Ureter (tissue), 1 donor: ENCODE data around the gene RUVBL2. TPM values are rescaled to one million over a fixed set of nuclear protein-coding genes. Genes with fewer than 3 reads are reported as not detected.

Experiments used
- DNase-seq: peaks from one replicate; pipeline ENCODE4 v3.0.0-alpha.2; 2020; ENCODE audit warnings: low spot score
- total RNA-seq: library from RNA; stranded (reverse); gene quantifications from one replicate; pipeline ENCODE4 v1.2.4, GENCODE V29; 2023
- donor health status: DM: yes; HTN: yes; CAD: no.

RUVBL2 gene
- 66.7 TPM for total RNA-seq

DNA sequence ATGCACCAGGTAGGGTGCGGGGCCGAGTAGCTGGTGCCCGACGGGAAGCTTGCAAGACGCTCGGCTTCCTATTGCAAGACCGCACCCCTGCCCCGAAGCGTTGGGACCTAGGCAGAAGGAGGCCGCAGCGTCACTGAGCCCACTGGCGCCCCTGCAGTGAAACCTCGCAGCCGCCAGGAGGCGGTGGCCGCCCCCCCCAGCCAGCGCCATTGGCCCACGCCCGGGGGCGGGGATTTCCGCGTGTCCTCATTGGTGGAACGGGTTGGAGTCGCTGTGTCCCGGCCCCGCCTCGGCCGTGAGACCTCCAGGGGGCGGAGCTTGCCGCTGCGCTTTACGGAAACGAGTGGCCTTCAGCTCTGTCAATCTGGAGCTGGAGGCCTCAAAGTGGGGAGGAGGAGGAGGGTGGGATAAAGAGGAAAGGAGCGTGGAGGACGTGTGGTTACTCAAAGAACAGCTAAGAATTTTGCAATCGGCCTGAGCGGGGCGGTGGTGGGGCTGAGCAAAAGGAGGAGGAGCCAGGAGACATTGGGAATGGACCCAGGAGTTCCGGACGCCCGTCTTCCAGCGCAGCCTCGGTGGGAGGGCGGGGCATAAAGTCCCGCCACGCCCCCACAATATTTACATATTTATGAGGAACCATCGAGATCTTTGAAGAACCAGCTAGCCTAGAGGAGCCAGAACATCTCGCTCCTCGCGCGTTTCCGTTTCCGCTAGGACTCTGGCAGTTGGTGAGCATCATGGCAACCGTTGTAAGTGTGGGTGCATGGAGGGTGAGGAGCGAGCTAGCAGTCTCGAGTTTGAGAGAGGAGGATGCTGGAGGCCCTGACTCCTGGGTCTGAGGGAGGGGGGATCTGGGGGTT, at the start of gene RUVBL2, which contains the start of gene GYS1:
Gene RUVBL2, plus strand, starts transcription at position 713 of the 860 bp plus-strand sequence. Its CDS starts 25 bp downstream, at position 738.
Gene GYS1, minus strand, starts transcription at position 135 of the 860 bp plus-strand sequence. CDS start 197 bp downstream, outside the sequence.
- peak; percentile 99 for DNase-seq

- DNase-seq: no peak
These were observed 48.3 kb upstream of the RUVBL2 start for GRCh38 chr19:48945415-48945814.

DNA sequence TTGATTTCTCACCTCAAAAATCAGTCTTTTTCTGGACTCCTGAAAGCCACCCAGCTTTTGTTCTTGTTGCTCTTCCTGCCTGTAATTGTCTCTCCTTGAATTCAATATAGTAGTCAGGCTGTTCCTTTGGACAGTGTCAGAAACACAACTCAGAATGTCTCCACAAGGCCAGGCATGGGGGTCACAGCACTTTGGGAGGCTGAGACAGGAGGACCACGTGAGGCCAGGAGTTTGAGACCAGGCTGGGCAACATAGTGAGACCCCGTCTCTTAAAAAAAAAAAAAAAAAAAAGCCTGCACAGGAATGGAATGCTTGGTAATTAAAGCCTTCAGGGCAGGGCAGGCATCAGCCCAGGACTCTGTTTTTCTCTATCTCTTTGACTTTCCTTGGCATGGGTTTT, 47.9 kb upstream of the RUVBL2 start:
- no peak for DNase-seq

GRCh38 chr19:48946463-48947257, 47.0 kb upstream of the RUVBL2 start:
- DNase-seq: no peak

DNA sequence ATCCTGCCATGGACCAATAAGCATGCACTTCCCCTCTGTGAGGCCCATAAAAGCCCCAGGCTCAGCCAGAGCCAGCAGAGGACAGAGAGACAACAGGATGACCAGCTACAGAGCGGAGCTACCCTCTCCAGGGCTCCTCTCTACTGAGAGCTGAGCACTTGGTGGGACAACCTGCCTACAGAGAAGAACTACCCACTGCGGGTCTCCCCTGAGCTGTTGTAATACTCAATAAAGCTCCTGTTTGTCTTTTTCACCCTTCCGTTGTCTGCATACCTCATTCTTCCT, 46.5 kb upstream of the RUVBL2 start:
- DNase-seq: no peak

DNA sequence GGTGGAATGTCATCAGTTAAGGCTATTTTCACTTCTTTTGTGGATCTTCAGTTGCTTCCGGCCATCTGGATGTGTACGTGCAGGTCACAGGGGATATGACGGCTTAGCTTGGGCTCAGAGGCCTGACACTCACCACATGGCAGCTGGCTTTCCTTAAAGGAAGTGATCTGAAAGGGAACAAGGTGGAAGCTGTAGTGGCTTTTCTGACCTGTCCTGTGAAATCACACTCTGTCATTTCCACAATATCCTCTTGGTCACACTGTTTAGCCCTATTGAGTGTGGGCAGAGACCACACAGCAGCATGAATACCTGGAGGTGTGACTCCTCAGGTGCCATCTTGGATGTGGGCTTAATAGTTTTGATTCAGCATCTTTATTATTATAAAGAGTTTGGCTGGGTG, 43.5 kb upstream of the RUVBL2 start:
- DNase-seq: no peak

DNA sequence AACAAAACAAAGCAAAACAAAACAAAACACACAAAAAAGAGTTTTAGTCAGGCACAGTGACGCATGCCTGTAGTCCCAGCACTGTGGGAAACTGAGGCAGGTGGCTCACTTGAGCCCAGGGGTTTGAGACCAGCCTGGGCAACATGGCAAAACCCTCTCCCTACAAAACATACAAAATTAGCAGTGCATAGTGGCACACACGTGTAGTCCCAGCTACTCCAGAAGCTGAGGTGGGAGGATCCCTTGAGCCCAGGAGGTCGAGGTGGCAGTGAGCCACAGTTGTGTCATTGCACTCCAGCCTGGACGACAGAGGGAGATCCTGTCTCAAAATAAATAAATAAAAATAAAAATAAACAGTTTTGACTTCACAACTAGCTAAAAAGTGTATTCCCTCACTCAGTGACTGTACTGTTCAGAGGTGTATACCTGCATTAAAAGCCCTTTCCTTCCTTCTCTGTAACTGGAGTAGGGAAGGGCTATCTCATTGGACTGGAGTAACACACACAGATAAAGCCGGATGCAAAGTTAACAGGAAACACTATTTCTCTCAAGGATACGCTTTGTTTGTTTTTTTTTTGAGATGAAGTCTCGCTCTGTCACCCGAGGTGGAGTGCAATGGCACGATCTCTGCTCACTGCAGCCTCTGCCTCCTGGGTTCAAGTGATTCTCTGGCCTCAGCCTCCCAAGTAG, 42.7 kb upstream of the RUVBL2 start:
- no peak for DNase-seq

GRCh38 chr19:48953141-48953540, 40.5 kb upstream of the RUVBL2 start:
- DNase-seq: no peak

DNA sequence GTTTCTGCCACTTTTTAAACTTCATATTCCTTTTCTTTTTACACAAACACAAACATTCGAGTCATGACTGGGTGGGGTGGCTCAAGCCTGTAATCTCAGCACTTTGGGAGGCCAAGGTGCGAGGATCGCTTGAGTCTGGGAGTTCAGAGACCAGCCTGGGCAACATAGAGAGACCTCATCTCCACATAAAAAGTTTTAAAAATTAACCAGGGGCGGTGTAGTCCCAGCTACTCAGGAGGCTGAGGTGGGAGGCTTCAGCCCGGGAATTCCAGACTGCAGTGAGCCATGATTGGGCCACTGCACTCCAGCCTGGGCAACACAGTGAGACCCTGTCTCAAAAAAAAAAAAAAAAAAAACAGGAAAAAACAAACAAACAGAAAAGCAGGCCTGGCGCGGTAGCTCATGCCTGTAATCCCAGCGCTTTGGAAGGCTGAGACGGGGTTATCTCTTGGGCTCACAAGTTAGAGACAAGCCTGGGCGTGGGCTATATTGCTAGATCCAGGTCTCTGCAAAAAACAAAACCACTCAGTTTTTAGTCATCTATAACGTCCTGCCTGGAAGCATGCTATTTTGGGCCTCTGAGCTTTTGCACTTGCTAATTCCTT, 39.6 kb upstream of the RUVBL2 start:
- DNase-seq: no peak

- peak; percentile 97 for DNase-seq
These were observed 38.9 kb upstream of the RUVBL2 start, which contains the start of gene BAX for GRCh38 chr19:48954595-48955307. Gene BAX, plus strand, starts transcription at chr19:48954875. Its CDS starts 54 bp downstream, at chr19:48954929.

DNA sequence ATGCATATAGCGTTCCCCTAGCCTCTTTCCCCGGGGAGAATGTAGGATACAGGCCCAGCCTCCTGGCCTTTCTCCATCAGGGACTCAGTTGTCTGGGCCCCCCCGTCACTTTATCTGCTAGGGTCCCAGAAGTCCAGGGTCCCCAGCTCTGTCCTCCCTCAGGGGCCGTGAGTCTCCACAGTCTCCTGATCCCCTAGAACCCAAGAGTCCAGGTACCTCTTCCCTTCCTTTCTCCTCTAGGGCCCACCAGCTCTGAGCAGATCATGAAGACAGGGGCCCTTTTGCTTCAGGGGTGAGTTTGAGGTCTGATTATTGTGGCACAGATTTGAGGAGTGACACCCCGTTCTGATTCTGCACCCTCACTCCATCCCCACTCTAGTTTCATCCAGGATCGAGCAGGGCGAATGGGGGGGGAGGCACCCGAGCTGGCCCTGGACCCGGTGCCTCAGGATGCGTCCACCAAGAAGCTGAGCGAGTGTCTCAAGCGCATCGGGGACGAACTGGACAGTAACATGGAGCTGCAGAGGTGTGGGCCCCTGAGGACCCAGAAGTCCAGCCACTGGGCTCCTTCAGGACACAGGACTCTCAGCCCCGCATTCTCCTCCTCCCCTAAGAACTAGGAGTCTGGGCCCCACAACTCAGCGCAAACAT, 38.3 kb upstream of the RUVBL2 start:
- DNase-seq: no peak

DNA sequence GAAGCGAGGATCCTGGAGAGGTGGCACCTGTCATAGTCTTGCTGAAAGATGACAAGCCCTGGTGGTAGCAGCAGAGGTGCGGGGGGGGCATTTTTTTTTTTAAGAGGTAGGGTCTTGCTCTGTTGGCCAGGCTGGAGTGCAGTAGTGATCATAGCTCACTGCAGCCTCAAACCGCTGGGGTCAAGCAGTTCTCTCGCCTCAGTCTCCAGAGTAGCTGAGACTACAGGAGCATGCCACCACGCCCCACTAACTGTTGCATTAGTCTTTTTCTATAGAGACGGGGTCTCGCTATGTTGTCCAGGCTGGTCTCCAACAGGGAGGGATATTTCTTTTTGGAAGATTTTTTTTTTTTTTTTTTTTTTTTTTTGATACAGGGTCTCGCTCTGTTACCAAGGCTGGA, 35.7 kb upstream of the RUVBL2 start:
- DNase-seq: no peak

DNA sequence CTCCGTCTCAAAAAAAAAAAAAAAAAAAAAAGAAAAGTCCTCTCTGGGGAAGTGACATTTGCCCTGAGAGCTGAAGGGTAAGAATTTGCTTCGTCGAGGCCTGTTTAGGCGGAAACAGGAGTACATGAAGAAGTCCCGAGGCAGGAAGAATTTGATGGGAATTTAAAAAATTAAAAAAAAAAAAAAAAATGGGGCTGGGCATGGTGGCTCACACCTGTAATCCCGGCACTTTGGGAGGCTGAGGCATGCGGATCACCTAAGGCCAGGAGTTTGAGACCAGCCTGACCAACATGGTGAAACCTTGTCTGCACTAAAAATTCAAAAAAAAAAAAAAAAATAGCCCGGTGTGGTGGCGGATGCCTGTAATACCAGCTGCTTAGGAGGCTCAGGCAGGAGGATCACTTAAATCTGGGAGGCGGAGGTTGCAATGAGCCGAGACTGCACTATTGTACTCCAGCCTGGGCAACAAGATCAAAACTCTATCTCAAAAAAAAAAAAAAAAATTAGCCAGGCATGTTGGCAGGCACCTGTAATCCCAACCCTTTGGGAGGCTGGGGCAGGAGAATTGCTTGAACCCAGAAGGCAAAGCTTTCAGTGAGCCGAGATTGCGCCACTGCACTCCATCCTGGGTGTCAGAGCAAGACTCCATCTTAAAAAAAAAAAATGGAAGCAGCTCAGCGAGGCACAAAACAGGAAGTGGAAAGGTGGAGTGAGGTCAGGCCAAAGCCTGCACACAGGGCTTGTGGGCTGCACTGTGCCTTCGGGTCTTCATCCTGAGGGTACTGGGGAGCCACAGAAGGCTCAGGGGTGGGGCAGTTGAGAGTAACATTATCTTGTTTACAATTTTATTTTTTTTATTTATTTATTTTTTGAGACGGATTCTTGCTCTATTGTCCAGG, 34.1 kb upstream of the RUVBL2 start:
- DNase-seq: no peak

- DNase-seq: no peak
These were observed 32.5 kb upstream of the RUVBL2 start for GRCh38 chr19:48961051-48961649.

DNA sequence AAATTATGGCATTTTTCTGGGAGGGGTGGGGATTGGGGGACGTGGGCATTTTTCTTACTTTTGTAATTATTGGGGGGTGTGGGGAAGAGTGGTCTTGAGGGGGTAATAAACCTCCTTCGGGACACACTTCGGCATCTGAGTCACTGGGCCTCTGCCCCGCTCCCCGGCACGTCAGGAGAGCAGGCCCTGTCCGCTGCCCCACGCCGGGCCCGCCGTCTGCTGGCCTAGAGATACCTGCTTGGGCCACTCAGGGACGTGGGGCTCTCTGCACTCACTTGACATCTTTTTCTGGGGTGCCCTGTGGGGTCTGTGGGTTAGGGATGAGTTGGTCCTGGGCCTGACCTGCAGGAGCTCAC, 32.0 kb upstream of the RUVBL2 start:
- no peak for DNase-seq

GRCh38 chr19:48962029-48962848, 31.4 kb upstream of the RUVBL2 start:
- peak; percentile 80 for DNase-seq

DNA sequence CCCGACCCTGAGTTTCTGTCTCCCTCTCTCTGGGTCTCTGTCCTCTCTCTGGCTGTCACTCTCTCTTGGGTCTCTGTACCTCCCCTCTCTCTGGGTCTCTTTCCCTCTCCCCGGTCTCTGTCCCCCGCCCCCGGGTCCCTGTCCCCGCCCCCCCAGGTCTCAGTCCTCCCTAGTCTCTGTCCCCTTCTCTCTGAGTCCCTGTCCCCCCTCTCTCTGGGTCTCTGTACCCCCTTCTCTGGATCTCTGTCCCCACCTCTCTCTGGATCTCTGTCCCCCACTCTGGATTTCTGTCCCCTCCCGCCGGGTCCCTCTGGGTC, 30.9 kb upstream of the RUVBL2 start:
- DNase-seq: no peak

- DNase-seq: peak; percentile 84
These were observed 30.1 kb upstream of the RUVBL2 start for GRCh38 chr19:48963371-48964204.
